Gastrocnemius medialis (tissue), 4 donors: ENCODE data around the gene ISLR2. TPM values are rescaled to one million over a fixed set of nuclear protein-coding genes. Genes with fewer than 3 reads are reported as not detected.

Experiments used
- ATAC-seq, 2 donors: fragments of 150-250 bp; one replicate each; pipeline ENCODE4 v1.9.1; 2016
- DNase-seq, 2 donors: peaks; one replicate each; pipeline ENCODE4 v3.0.0-alpha.2; 2019
- H3K27ac ChIP-seq, 4 donors: fragments of 200-600 bp; sonication (generic); 1 replicate in 1 of 4; 2 replicates in 3 of 4; pipeline ENCODE4 v1.5.1; 2016 to 2018; ENCODE audit warnings: mild to moderate bottlenecking in 2 of 4, moderate library complexity in 1 of 4
- H3K27me3 ChIP-seq, 3 donors: fragments of 200-600 bp; sonication (generic) in 2 of 3; 1 replicate in 1 of 3; 2 replicates in 2 of 3; pipeline versions ENCODE4 v1.5.1 to v1.6.0; 2016 to 2019; ENCODE audit warnings: mild to moderate bottlenecking in 1 of 3, moderate library complexity in 1 of 3
- H3K36me3 ChIP-seq, 2 donors: fragments of 200-600 bp; sonication (generic) in 1 of 2; one replicate each; pipeline ENCODE4 v1.5.1; 2017 to 2018
- H3K4me1 ChIP-seq, 2 donors: fragments of 200-600 bp; sonication (generic) in 1 of 2; one replicate each; pipeline ENCODE4 v1.5.1; 2016 to 2017; ENCODE audit warnings: mild to moderate bottlenecking in 2 of 2
- H3K4me3 ChIP-seq, 4 donors: fragments of 200-600 bp; sonication (generic) in 3 of 4; 1 replicate in 1 of 4; 2 replicates in 3 of 4; pipeline ENCODE4 v1.5.1; 2016 to 2019; ENCODE audit warnings: mild to moderate bottlenecking in 2 of 4
- H3K9me3 ChIP-seq, 3 donors: fragments of 200-600 bp; sonication (generic) in 2 of 3; 1 replicate in 1 of 3; 2 replicates in 2 of 3; pipeline ENCODE4 v1.5.1; 2016 to 2019
- CTCF ChIP-seq, 5 experiments: fragments of 450-650 bp in 3 of 5; fragments of 200-600 bp in 2 of 5; sonication (generic) in 2 of 5; IDR thresholded peaks in 4 of 5; conservative IDR thresholded peaks in 1 of 5; 1 replicate in 4 of 5; 2 replicates in 1 of 5; pipeline ENCODE4 v1.5.1; 2016 to 2019; ENCODE audit warnings: antibody characterized with exemption in 5 of 5, mild to moderate bottlenecking in 3 of 5, moderate library complexity in 3 of 5
- POLR2A ChIP-seq, 2 donors: fragments of 450-650 bp; IDR thresholded peaks; one replicate each; pipeline ENCODE4 v1.6.1; 2017; ENCODE audit warnings: antibody characterized with exemption in 2 of 2, mild to moderate bottlenecking in 2 of 2, moderate library complexity in 2 of 2
- in situ Hi-C, 4 donors: fragments of 200-750 bp; cut with MboI; loops; one replicate each; pipeline versions ENCODE4 v1.15.0 to v1.8.0; 2017; ENCODE audit warnings: low sequenced_read_pairs in 4 of 4
- intact Hi-C: fragments of 100-400 bp; cut with DNase I; formaldehyde crosslinking; loops from one replicate; pipeline ENCODE4 v1.15.1; 2023; ENCODE audit warnings: low total_unique reads
- total RNA-seq, 4 donors: library from RNA; depleted of rRNA; stranded (reverse); fragments of >200 nt; gene quantifications; one replicate each; pipeline versions ENCODE4 v1.1.0 to v1.2.3, GENCODE V29; 2016

Gene ISLR2
- total RNA-seq, 4 donors from 2014 or later = 0.62 to 3.9 (median 2.0) TPM

DNA sequence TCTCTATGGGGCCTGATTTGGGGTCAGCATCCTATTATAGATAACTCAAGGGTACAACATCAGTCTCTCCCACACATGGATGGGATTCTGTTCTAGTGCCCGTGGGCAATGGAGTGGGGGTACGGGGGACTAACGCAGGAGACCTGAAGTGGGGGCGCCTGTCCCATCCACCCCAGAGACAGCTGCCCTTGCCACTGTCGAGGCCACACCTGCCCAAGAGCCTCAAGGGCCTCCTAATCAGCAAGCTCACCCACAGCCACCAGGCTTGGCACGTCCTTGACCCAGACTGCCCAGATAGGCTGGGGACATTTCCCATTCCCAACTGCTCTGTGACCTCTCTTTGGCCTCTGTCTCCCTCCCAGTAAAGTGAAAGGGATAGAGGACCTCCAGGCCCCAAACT is 8.5 kb upstream of the ISLR2 start:
- H3K27me3 ChIP-seq = peaks cover 7 to 15% (median 11%) of the 10 kb centered on the region in 3 donors
- no peaks in the 10 kb centered on the region for H3K36me3 ChIP-seq
- no peaks in the 10 kb centered on the region for H3K9me3 ChIP-seq
- no peaks in the 10 kb centered on the region for H3K4me1 ChIP-seq
- DNase-seq = no peak
- intact Hi-C loops (loop anchor here (10.0 kb wide), 2 partner anchors 147 to 1153 kb away; no protein-coding TSS in a partner anchor), in situ Hi-C loops (loop anchor here in 2 of 4 donors (5.0 to 10.0 kb wide), 2 partner anchors 67 to 185 kb away; no protein-coding TSS in a partner anchor)
- no peak for ATAC-seq
- no peak overlapping the region for H3K4me3 ChIP-seq
- TF ChIP-seq CTCF (IDR thresholded peaks at IDR 0.05 in 4 of 5, conservative IDR thresholded peaks at IDR 0.05 in 1 of 5) = no peak
- no peak for TF ChIP-seq POLR2A (IDR thresholded peaks at IDR 0.05)
- no peak overlapping the region for H3K27ac ChIP-seq

DNA sequence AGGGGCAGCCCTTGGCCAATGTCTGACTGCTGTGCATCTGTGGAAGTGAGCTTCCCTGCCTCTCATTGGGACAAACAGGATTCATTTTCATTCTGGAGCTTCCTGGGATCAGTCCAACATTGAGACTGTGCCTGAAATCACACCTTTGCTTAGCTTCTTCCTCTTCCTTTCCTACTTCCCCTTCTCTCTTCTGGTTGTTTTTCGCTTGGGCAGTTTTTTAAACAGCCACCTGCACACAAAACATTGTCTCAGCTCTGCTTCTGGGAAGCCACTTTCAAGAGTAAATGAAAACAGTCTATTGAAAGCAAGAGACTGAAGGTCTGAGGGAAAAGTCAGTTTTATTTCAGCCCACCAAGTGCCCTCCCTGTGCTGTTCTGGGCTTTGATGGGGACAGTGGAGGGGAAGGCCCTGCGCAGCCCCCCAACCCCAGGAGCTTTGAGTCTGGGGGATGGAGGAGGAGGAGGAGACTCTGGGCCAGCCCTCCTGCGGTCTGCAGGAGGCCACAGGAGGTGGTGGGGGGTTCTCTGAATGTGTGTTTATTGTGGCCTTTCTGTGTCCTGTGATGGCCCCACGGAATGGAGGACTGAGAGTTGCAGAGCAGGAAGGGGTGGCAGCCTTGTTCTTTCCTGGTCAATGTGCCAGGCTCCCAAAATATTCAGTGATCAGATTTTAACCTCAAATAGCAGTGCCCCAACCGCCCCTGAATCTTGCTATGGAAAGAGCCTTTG is 7.8 kb upstream of the ISLR2 start:
- H3K27ac ChIP-seq = no peak overlapping the region
- in situ Hi-C loops (loop anchor here in 2 of 4 donors (5.0 to 10.0 kb wide), 2 partner anchors 68 to 185 kb away; no protein-coding TSS in a partner anchor), intact Hi-C loops (loop anchor here (10.0 kb wide), 2 partner anchors 148 to 1152 kb away; no protein-coding TSS in a partner anchor)
- no peaks in the 10 kb centered on the region for H3K9me3 ChIP-seq
- no peak for DNase-seq
- H3K36me3 ChIP-seq = no peaks in the 10 kb centered on the region
- H3K27me3 ChIP-seq = peaks cover 7 to 21% (median 11%) of the 10 kb centered on the region in 3 donors
- no peak overlapping the region for H3K4me3 ChIP-seq
- no peaks in the 10 kb centered on the region for H3K4me1 ChIP-seq
- TF ChIP-seq POLR2A (IDR thresholded peaks at IDR 0.05) (no peak), CTCF (IDR thresholded peaks at IDR 0.05 in 4 of 5, conservative IDR thresholded peaks at IDR 0.05 in 1 of 5) (no peak)
- ATAC-seq = no peak

DNA sequence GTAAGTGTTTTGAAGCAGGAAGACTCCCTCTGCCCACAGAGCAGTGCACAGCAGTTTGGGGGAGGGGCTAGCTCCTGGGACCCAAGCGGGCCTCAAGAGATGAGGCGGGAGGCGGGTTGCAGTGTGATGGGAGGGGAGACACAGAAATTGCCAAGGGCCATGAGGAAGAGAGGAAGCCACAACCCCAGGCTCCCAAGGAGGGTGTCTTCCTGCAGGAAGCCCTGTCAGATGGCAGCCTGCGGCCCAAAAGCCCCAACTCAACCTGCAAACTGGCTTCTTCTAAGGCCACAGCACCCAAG is 7.3 kb upstream of the ISLR2 start:
- in situ Hi-C loops (loop anchor here in 2 of 4 donors (5.0 to 10.0 kb wide), 2 partner anchors 68 to 184 kb away; no protein-coding TSS in a partner anchor), intact Hi-C loops (loop anchor here (10.0 kb wide), 2 partner anchors 148 to 1152 kb away; no protein-coding TSS in a partner anchor)
- Histone ChIP-seq H3K9me3 (no peaks in the 10 kb centered on the region), H3K36me3 (no peaks in the 10 kb centered on the region), H3K27me3 (peaks cover 11 to 26% (median 13%) of the 10 kb centered on the region in 3 donors), H3K4me3 (no peak overlapping the region), H3K4me1 (peaks cover 0 to 5% of the 10 kb centered on the region in 2 donors), H3K27ac (no peak overlapping the region)
- ATAC-seq = no peak
- TF ChIP-seq POLR2A (IDR thresholded peaks at IDR 0.05) (no peak), CTCF (IDR thresholded peaks at IDR 0.05 in 4 of 5, conservative IDR thresholded peaks at IDR 0.05 in 1 of 5) (no peak)
- DNase-seq = no peak

DNA sequence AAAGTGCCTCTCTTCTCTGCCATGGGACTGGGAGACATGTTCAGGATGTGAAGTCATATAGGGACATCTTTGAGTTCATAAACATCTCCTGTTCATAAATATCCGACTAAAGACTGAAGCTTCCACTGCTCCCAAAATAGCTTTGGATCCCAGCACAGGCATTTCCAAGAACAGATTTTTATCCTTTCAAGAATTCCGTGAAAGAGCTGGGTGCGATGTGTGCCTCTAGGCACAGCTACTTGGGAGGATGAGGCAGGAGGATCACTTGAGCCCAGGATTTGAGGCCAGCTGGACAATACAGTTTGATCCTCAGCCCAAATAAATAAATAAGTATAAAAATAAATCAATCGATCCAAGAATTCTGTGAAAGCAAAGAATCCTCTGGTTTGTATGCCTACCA is 6.7 kb upstream of the ISLR2 start:
- intact Hi-C loops = loop anchor here (10.0 kb wide), 2 partner anchors 149 to 1151 kb away; no protein-coding TSS in a partner anchor
- H3K27me3 ChIP-seq = peaks cover 17 to 32% (median 19%) of the 10 kb centered on the region in 3 donors
- no peak overlapping the region for H3K4me3 ChIP-seq
- H3K36me3 ChIP-seq = no peaks in the 10 kb centered on the region
- no peak for DNase-seq
- no peaks in the 10 kb centered on the region for H3K9me3 ChIP-seq
- peaks cover 0 to 5% of the 10 kb centered on the region in 2 donors for H3K4me1 ChIP-seq
- no peak overlapping the region for H3K27ac ChIP-seq
- TF ChIP-seq CTCF (IDR thresholded peaks at IDR 0.05 in 4 of 5, conservative IDR thresholded peaks at IDR 0.05 in 1 of 5) = no peak
- TF ChIP-seq POLR2A (IDR thresholded peaks at IDR 0.05) = no peak
- in situ Hi-C loops = loop anchor here in 2 of 4 donors (5.0 to 10.0 kb wide), 2 partner anchors 69 to 184 kb away; no protein-coding TSS in a partner anchor
- ATAC-seq = no peak
